ENCODE results near the gene DISP1.

DNA sequence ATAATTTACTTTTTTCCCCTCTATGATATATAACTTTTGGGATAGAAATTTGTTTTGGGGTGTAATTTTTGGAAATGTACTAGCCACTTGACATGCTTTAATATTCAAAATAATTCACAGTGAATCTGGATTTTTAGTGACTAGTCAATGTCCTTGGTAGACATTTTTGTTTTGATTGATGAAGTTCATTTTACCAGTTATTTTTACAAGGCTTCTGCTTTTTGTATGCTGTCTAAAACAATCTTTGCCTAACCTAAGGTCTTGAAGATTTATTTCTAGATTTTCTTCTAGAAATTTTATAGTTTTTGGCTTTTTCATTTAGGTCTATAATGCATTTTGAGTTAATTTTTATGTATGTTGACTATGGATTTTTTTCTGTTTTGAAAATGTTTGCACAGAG, 30.9 kb downstream of the DISP1 start:
- TF ChIP-seq POLR2A (IDR thresholded peaks at IDR 0.05) (no peak), POLR2AphosphoS5 (IDR thresholded peaks at IDR 0.05) (no peak)
- TF ChIP-seq, protein P1, sequence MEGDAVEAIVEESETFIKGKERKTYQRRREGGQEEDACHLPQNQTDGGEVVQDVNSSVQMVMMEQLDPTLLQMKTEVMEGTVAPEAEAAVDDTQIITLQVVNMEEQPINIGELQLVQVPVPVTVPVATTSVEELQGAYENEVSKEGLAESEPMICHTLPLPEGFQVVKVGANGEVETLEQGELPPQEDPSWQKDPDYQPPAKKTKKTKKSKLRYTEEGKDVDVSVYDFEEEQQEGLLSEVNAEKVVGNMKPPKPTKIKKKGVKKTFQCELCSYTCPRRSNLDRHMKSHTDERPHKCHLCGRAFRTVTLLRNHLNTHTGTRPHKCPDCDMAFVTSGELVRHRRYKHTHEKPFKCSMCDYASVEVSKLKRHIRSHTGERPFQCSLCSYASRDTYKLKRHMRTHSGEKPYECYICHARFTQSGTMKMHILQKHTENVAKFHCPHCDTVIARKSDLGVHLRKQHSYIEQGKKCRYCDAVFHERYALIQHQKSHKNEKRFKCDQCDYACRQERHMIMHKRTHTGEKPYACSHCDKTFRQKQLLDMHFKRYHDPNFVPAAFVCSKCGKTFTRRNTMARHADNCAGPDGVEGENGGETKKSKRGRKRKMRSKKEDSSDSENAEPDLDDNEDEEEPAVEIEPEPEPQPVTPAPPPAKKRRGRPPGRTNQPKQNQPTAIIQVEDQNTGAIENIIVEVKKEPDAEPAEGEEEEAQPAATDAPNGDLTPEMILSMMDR (IDR thresholded peaks at IDR 0.05): no peak

All from prostate gland (tissue), 2 donors.